ENCODE data around the gene HRH4.

Gene HRH4

GRCh38 chr18:24474406-24474805, 14.0 kb downstream of the HRH4 start (continued):
- TF ChIP-seq TSHZ2 (CRISPR knock-in tag; IDR thresholded peaks at IDR 0.05) = no peak
- no peak for TF ChIP-seq TCF4 (CRISPR knock-in tag; IDR thresholded peaks at IDR 0.05; ENCODE audit: borderline replicate concordance)
- no peak for TF ChIP-seq ZFP3 (CRISPR knock-in tag; IDR thresholded peaks at IDR 0.05)
- no peak for TF ChIP-seq ZFP30 (CRISPR knock-in tag; IDR thresholded peaks at IDR 0.05)
- TF ChIP-seq TOX (CRISPR knock-in tag; IDR thresholded peaks at IDR 0.05; ENCODE audit: borderline replicate concordance) = no peak

DNA sequence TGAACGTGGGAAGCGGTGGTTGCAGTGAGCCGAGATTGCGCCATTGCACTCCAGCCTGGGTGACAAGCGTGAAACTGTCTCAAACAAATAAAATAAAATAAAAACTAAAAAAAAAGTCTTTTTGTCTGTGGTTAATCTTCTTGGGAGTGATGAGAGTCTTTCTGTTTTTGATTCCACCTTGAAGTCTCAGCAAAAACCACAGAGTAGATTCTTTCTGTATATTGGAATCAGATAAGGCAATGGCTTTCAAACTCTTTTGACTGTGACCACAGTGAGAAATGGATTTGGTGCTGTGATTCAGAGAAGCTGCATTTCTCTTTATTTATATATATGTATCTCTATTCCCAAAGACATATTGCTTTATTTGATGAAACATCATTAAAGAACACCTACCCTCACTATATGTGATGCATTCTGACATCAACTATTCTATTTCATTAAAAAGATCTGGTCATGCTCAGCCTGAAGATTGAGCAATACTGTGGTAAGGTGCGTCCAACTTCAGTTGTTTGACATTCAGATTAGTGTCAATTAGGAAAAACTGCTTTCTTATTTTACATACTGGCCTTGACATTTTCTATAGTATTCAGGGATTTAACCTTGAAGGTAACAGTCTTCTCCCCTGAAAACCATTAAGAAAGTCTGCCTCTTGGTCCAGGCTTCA, 15.6 kb downstream of the HRH4 start:
- ATAC-seq = no peak
- no peak for TF ChIP-seq ISL1 (CRISPR knock-in tag; IDR thresholded peaks at IDR 0.05)
- TF ChIP-seq, protein P1, sequence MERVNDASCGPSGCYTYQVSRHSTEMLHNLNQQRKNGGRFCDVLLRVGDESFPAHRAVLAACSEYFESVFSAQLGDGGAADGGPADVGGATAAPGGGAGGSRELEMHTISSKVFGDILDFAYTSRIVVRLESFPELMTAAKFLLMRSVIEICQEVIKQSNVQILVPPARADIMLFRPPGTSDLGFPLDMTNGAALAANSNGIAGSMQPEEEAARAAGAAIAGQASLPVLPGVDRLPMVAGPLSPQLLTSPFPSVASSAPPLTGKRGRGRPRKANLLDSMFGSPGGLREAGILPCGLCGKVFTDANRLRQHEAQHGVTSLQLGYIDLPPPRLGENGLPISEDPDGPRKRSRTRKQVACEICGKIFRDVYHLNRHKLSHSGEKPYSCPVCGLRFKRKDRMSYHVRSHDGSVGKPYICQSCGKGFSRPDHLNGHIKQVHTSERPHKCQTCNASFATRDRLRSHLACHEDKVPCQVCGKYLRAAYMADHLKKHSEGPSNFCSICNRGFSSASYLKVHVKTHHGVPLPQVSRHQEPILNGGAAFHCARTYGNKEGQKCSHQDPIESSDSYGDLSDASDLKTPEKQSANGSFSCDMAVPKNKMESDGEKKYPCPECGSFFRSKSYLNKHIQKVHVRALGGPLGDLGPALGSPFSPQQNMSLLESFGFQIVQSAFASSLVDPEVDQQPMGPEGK (CRISPR knock-in tag; IDR thresholded peaks at IDR 0.05; ENCODE audit: borderline replicate concordance) = no peak
- no peak for TF ChIP-seq CSDC2 (CRISPR knock-in tag; IDR thresholded peaks at IDR 0.05)
- no peak for TF ChIP-seq ZNF8 (CRISPR knock-in tag; IDR thresholded peaks at IDR 0.05)
- no peak for TF ChIP-seq TSHZ2 (CRISPR knock-in tag; IDR thresholded peaks at IDR 0.05)
- no peak for TF ChIP-seq TCF4 (CRISPR knock-in tag; IDR thresholded peaks at IDR 0.05; ENCODE audit: borderline replicate concordance)
- TF ChIP-seq ZNF70 (CRISPR knock-in tag; IDR thresholded peaks at IDR 0.05) = no peak
- no peak for TF ChIP-seq POU6F1 (CRISPR knock-in tag; IDR thresholded peaks at IDR 0.05; ENCODE audit: borderline replicate concordance, low read depth)
- no peak for TF ChIP-seq ZC3H10 (CRISPR knock-in tag; IDR thresholded peaks at IDR 0.05)
- TF ChIP-seq ZFP3 (CRISPR knock-in tag; IDR thresholded peaks at IDR 0.05) = no peak
- TF ChIP-seq ZFP30 (CRISPR knock-in tag; IDR thresholded peaks at IDR 0.05) = no peak
- no peak for TF ChIP-seq OSR1 (CRISPR knock-in tag; IDR thresholded peaks at IDR 0.05)
- TF ChIP-seq PPARA (CRISPR knock-in tag; IDR thresholded peaks at IDR 0.05; ENCODE audit: borderline replicate concordance) = no peak
- TF ChIP-seq ARNTL (CRISPR knock-in tag; IDR thresholded peaks at IDR 0.05; ENCODE audit: borderline replicate concordance, low read depth) = no peak
- no peak for TF ChIP-seq SNAI2 (CRISPR knock-in tag; IDR thresholded peaks at IDR 0.05)

GRCh38 chr18:24479371-24479770, 18.9 kb downstream of the HRH4 start:
- ATAC-seq = no peak
- TF ChIP-seq POU6F1 (CRISPR knock-in tag; IDR thresholded peaks at IDR 0.05; ENCODE audit: borderline replicate concordance, low read depth) (no peak), TOX (CRISPR knock-in tag; IDR thresholded peaks at IDR 0.05; ENCODE audit: borderline replicate concordance) (no peak)

Measured in SK-N-SH treated with all-trans-retinoic acid at 6 μM for 48 hours (cell line).